Endothelial cell (in vitro differentiated cells): ENCODE results near the gene MACIR. TPM values are rescaled to one million over a fixed set of nuclear protein-coding genes. Genes with fewer than 3 reads are reported as not detected.

ENCODE experiments used
- DNase-seq: peaks from one replicate; pipeline ENCODE4 v3.0.0; 2021; ENCODE audit warnings: low spot score
- H3K27ac Mint-ChIP-seq: one replicate; pipeline ENCODE4 v1.8.0; 2021; ENCODE audit warnings: mixed read lengths, inconsistent platforms; ENCODE audit not compliant: unreplicated experiment
- H3K27me3 Mint-ChIP-seq: one replicate; pipeline ENCODE4 v1.8.0; 2021; ENCODE audit warnings: mild to moderate bottlenecking, moderate library complexity, mixed read lengths, inconsistent platforms; ENCODE audit not compliant: unreplicated experiment
- H3K36me3 Mint-ChIP-seq: one replicate; pipeline ENCODE4 v1.8.0; 2021; ENCODE audit warnings: mild to moderate bottlenecking, low read depth, mixed read lengths, inconsistent platforms; ENCODE audit not compliant: unreplicated experiment
- H3K4me1 Mint-ChIP-seq: one replicate; pipeline ENCODE4 v1.8.0; 2021; ENCODE audit warnings: mild to moderate bottlenecking, mixed read lengths, inconsistent platforms; ENCODE audit not compliant: unreplicated experiment
- H3K4me3 Mint-ChIP-seq: one replicate; pipeline ENCODE4 v1.8.0; 2021; ENCODE audit warnings: mild to moderate bottlenecking, mixed read lengths, inconsistent platforms; ENCODE audit not compliant: unreplicated experiment
- H3K9me3 Mint-ChIP-seq: one replicate; pipeline ENCODE4 v1.8.0; 2021; ENCODE audit warnings: mixed read lengths, inconsistent platforms; ENCODE audit not compliant: unreplicated experiment
- total RNA-seq: library from RNA; stranded (reverse); fragmentation: NEBNext Ultra II Directional; extraction: Animal tissue kit (Norgen Biotek cat#: 25700); gene quantifications from one replicate; pipeline ENCODE4 v1.2.1, GENCODE V29; 2021; ENCODE audit not compliant: unreplicated experiment
- TF ChIP-seq, protein P1 (sequence below): fragments of 200-600 bp; sonication (generic); IDR thresholded peaks from one replicate; pipeline ENCODE4 v1.5.0; 2021; ENCODE audit warnings: antibody characterized with exemption; ENCODE audit not compliant: unreplicated experiment

The MACIR gene
- total RNA-seq, 1 donor from 2014 or later: 9.2 TPM

GRCh38 chr5:103298117-103298516 is 39.6 kb downstream of the MACIR start:
- TF ChIP-seq, protein P1, sequence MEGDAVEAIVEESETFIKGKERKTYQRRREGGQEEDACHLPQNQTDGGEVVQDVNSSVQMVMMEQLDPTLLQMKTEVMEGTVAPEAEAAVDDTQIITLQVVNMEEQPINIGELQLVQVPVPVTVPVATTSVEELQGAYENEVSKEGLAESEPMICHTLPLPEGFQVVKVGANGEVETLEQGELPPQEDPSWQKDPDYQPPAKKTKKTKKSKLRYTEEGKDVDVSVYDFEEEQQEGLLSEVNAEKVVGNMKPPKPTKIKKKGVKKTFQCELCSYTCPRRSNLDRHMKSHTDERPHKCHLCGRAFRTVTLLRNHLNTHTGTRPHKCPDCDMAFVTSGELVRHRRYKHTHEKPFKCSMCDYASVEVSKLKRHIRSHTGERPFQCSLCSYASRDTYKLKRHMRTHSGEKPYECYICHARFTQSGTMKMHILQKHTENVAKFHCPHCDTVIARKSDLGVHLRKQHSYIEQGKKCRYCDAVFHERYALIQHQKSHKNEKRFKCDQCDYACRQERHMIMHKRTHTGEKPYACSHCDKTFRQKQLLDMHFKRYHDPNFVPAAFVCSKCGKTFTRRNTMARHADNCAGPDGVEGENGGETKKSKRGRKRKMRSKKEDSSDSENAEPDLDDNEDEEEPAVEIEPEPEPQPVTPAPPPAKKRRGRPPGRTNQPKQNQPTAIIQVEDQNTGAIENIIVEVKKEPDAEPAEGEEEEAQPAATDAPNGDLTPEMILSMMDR: no peak
- Mint-ChIP-seq H3K9me3 (no peaks in the 10 kb centered on the region), H3K27me3 (no peaks in the 10 kb centered on the region), H3K27ac (no peak overlapping the region), H3K36me3 (no peaks in the 10 kb centered on the region), H3K4me1 (no peaks in the 10 kb centered on the region), H3K4me3 (no peak overlapping the region)
- no peak for DNase-seq

DNA sequence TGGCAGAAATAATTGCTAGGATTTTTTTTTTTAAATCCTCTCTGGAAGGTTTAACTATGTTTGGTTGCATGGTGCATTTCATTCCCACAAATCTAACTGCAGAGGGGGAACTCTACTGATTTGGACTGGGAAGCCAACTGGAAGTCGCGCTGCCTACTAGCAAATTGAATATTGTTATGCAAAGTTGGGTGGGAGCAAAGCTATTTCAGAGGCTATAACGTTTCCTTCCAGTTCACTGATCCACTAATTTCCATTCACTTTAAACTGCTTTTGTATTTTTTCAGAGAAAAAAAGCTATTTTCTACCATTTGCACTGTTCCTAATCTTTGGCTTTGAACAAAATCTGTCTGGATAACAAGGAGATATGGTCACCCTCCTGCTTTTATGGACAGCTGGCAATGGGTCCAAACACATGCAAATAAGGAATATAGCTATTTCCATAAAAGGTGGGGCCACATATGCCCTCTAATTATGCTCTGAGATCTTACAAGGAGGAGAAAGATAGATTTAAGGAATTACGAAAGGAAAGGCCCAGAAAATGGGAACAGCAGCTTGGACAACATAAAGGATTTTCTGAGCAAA is 40.1 kb downstream of the MACIR start:
- no peaks in the 10 kb centered on the region for H3K4me1 Mint-ChIP-seq
- no peak overlapping the region for H3K27ac Mint-ChIP-seq
- no peaks in the 10 kb centered on the region for H3K27me3 Mint-ChIP-seq
- H3K36me3 Mint-ChIP-seq: no peaks in the 10 kb centered on the region
- TF ChIP-seq, protein P1: no peak
- no peak for DNase-seq
- H3K9me3 Mint-ChIP-seq: no peaks in the 10 kb centered on the region
- H3K4me3 Mint-ChIP-seq: no peak overlapping the region

- TF ChIP-seq, protein P1: no peak
- H3K36me3 Mint-ChIP-seq: no peaks in the 10 kb centered on the region
- H3K4me1 Mint-ChIP-seq: no peaks in the 10 kb centered on the region
- H3K9me3 Mint-ChIP-seq: no peaks in the 10 kb centered on the region
- no peaks in the 10 kb centered on the region for H3K27me3 Mint-ChIP-seq
- no peak for DNase-seq
- no peak overlapping the region for H3K27ac Mint-ChIP-seq
- no peak overlapping the region for H3K4me3 Mint-ChIP-seq
Measured at GRCh38 chr5:103305809-103306208, 47.2 kb downstream of the MACIR start.

- no peaks in the 10 kb centered on the region for H3K36me3 Mint-ChIP-seq
Measured at GRCh38 chr5:103307470-103307869, 48.9 kb downstream of the MACIR start.

DNA sequence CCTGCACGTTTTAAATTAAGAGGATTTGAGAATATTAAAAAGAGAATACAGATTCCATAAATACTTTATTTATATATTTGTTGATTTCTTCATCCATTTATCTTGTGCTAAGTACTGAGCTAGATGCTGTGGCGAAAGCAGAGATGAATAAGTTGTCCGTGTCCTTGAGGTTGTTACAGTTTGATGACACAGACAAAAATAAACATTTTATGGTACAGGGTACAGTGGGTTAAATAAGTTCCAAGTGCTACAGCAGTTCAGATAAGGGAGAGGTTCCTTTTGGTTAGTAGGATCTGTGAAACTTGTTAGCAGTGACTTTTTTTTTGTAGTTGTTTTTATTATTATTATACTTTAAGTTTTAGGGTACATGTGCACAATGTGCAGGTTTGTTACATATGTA is 50.2 kb downstream of the MACIR start:
- H3K27ac Mint-ChIP-seq: no peak overlapping the region
- H3K36me3 Mint-ChIP-seq: no peaks in the 10 kb centered on the region
- H3K4me3 Mint-ChIP-seq: no peak overlapping the region
- TF ChIP-seq, protein P1: no peak
- no peaks in the 10 kb centered on the region for H3K4me1 Mint-ChIP-seq
- H3K9me3 Mint-ChIP-seq: no peaks in the 10 kb centered on the region
- DNase-seq: no peak
- H3K27me3 Mint-ChIP-seq: no peaks in the 10 kb centered on the region

More at GRCh38 chr5:103307470-103307869, 48.9 kb downstream of the MACIR start:
- H3K27ac Mint-ChIP-seq: no peak overlapping the region
- H3K27me3 Mint-ChIP-seq: no peaks in the 10 kb centered on the region
- no peak overlapping the region for H3K4me3 Mint-ChIP-seq
- H3K4me1 Mint-ChIP-seq: no peaks in the 10 kb centered on the region
- no peaks in the 10 kb centered on the region for H3K9me3 Mint-ChIP-seq
- TF ChIP-seq, protein P1: no peak
- DNase-seq: no peak
